Neural progenitor cell (in vitro differentiated cells): ENCODE data around the gene ARHGEF4.

Source experiments
- CTCF ChIP-seq: fragments of 200-600 bp; sonication (generic); IDR thresholded peaks from 2 replicates; pipeline ENCODE4 v1.5.1; 2017; ENCODE audit warnings: antibody characterized with exemption, mild to moderate bottlenecking
- EZH2 ChIP-seq: fragments of 200-600 bp; sonication (generic); IDR thresholded peaks from 2 replicates; pipeline ENCODE4 v1.6.1; 2017; ENCODE audit warnings: antibody characterized with exemption, mild to moderate bottlenecking, moderate library complexity
- EZH2phosphoT487 ChIP-seq: fragments of 200-600 bp; sonication (generic); IDR thresholded peaks from 2 replicates; pipeline ENCODE4 v1.6.1; 2017; ENCODE audit warnings: antibody characterized with exemption

DNA sequence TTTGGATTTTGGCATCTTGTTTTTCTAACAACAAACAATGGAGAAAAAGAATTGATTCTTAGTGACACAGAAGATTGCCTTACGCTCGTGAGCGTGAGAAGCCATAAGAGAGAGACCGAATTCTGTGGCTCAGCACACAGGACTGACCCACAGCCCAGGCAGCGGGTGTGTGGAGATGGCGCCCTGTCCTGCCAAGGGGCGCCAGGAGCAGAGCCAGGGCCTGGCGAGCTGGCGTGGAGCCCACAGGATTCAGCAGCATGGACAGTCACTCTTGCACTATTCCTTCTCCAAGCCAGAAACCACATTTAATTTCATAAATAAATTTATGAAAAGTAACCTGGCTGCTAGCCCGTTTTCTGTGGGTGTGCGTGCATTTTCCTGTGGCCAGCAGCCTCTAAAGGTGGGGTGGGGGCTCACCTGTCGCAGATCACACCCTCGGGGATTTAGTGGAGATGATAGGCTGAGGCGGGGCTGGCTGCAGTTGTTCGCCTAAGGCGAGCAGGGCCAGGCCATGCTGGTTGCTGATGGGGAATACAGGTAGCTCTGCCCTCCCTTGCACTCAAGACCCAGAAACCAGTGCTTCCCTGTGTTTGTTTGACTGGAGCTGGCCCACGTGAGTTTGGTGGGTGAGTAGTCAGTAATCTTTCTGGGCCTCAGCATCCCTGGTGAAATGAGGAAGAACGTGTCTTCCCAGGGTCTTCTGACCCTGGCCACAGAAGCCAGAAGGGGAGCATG, 210.4 kb downstream of the ARHGEF4 start:
- no peak for TF ChIP-seq CTCF
- no peak for TF ChIP-seq EZH2phosphoT487
- no peak for TF ChIP-seq EZH2
